ENCODE results near the gene UNC79. TPM values are rescaled to one million over a fixed set of nuclear protein-coding genes. Genes with fewer than 3 reads are reported as not detected.

Gene UNC79
- total RNA-seq, 4 donors from 2014 or later = 0.08 to 0.29 (median 0.12) TPM

DNA sequence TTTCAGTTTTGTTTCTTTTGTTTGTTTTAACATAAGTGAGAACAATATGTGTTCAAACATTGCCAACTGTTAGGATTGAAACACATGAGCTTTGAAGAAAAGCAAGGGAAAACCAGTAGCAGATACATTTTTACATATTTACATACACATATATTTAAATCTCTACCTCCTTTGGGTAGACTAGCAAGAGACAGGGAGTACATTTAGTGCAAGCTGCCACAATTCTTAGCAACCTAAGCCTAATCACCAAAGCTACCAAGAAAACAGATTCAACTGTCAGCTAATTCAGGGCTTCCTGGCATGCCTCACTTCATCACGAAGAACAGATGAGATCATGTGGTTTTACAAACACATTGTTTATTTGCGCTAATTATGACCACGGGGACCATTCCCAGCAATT, 214.5 kb downstream of the UNC79 start:
- H3K4me3 ChIP-seq (replicated peaks in 1 of 3) = no peak overlapping the region
- H3K27ac ChIP-seq = no peak overlapping the region
- DNase-seq = no peak
- no peaks in the 10 kb centered on the region for H3K9me3 ChIP-seq
- WGBS, 2 donors = 57 to 73% methylated on average over 3 of the region's 3 CpGs
- no peaks in the 10 kb centered on the region for H3K36me3 ChIP-seq
- H3K4me1 ChIP-seq = no peaks in the 10 kb centered on the region
- no peaks in the 10 kb centered on the region for H3K27me3 ChIP-seq
- TF ChIP-seq, protein P1, sequence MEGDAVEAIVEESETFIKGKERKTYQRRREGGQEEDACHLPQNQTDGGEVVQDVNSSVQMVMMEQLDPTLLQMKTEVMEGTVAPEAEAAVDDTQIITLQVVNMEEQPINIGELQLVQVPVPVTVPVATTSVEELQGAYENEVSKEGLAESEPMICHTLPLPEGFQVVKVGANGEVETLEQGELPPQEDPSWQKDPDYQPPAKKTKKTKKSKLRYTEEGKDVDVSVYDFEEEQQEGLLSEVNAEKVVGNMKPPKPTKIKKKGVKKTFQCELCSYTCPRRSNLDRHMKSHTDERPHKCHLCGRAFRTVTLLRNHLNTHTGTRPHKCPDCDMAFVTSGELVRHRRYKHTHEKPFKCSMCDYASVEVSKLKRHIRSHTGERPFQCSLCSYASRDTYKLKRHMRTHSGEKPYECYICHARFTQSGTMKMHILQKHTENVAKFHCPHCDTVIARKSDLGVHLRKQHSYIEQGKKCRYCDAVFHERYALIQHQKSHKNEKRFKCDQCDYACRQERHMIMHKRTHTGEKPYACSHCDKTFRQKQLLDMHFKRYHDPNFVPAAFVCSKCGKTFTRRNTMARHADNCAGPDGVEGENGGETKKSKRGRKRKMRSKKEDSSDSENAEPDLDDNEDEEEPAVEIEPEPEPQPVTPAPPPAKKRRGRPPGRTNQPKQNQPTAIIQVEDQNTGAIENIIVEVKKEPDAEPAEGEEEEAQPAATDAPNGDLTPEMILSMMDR (IDR thresholded peaks at IDR 0.05) = no peak
- TF ChIP-seq POLR2A (IDR thresholded peaks at IDR 0.05) = no peak
- intact Hi-C loops (cut with DNase I) = no loop called here

DNA sequence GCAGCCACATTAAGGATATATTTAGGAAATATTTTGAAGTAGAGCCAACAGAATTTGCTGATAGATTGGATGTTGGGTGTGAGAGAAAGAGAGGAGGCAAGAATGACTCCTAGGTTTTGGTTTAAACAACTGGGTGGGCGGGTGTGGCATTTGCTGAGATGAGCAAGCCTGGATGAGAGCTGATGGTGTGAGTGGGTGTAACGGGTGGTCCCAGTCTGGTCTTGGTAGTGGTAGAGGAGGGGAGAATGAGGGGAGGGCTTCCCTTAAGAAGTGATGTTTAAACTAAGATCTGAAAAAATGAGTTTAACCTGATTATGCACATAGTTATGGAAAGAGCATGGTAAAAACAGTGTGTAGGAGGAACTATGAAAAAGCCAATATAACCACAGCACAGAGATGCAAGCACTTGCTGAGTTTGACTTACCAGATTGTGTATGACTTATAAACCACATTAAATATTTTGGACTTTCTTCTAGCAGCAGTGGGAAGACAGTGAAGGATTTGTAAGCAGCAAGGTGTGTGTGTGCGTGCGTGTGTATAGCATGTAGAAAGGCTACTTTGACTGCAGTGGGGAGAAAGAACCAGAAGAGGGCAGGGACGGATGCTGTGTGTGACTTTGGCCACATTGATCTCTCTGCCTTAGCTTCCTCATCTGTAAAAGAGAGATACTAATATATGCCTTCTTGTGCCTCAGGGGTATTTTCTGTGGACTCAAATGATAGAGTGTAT, 217.9 kb downstream of the UNC79 start:
- H3K27me3 ChIP-seq = no peaks in the 10 kb centered on the region
- no peaks in the 10 kb centered on the region for H3K9me3 ChIP-seq
- TF ChIP-seq, protein P1 (IDR thresholded peaks at IDR 0.05) = peak in 1 of 6 experiments; percentile 8
- no peak for TF ChIP-seq POLR2A (IDR thresholded peaks at IDR 0.05)
- no peak for DNase-seq
- no peak overlapping the region for H3K27ac ChIP-seq
- WGBS, 2 donors = 55 to 62% methylated on average over 5 of the region's 5 CpGs
- no peaks in the 10 kb centered on the region for H3K36me3 ChIP-seq
- no peaks in the 10 kb centered on the region for H3K4me1 ChIP-seq
- no peak overlapping the region for H3K4me3 ChIP-seq (replicated peaks in 1 of 3)
- intact Hi-C loops (cut with DNase I) = no loop called here

GRCh38 chr14:93654599-93654998, 223.9 kb downstream of the UNC79 start:
- H3K27me3 ChIP-seq = no peaks in the 10 kb centered on the region
- WGBS, 2 donors = 82 to 85% methylated on average over 5 of the region's 5 CpGs
- no peak overlapping the region for H3K27ac ChIP-seq
- H3K4me3 ChIP-seq (replicated peaks in 1 of 3) = no peak overlapping the region
- H3K4me1 ChIP-seq = no peaks in the 10 kb centered on the region
- no peaks in the 10 kb centered on the region for H3K36me3 ChIP-seq
- intact Hi-C loops (cut with DNase I) = loop anchor here (2.0 to 5.0 kb wide), 2 partner anchors 238 to 253 kb away; no protein-coding TSS in a partner anchor
- H3K9me3 ChIP-seq = no peaks in the 10 kb centered on the region
- TF ChIP-seq POLR2A (IDR thresholded peaks at IDR 0.05) = no peak
- TF ChIP-seq, protein P1 (IDR thresholded peaks at IDR 0.05) = no peak
- peak in 1 of 2 donors; percentile 3 for DNase-seq

- 40 to 41% methylated on average over 10 of the region's 10 CpGs for WGBS, 2 donors
- no peaks in the 10 kb centered on the region for H3K9me3 ChIP-seq
- H3K4me1 ChIP-seq = no peaks in the 10 kb centered on the region
- TF ChIP-seq POLR2A (IDR thresholded peaks at IDR 0.05) = no peak
- TF ChIP-seq, protein P1 (IDR thresholded peaks at IDR 0.05) = peak; percentile 47 to 74 (median 58)
- no peak overlapping the region for H3K4me3 ChIP-seq (replicated peaks in 1 of 3)
- no peaks in the 10 kb centered on the region for H3K27me3 ChIP-seq
- intact Hi-C loops (cut with DNase I) = loop anchor here (2.0 to 5.0 kb wide), 2 partner anchors 132 to 238 kb away; partner anchors contain the start of gene PRIMA1
- H3K27ac ChIP-seq = no peak overlapping the region
- peak; percentile 6 to 18 for DNase-seq
- H3K36me3 ChIP-seq = no peaks in the 10 kb centered on the region
Measured at GRCh38 chr14:93655078-93655750, 224.5 kb downstream of the UNC79 start.

- Histone ChIP-seq H3K36me3 (no peaks in the 10 kb centered on the region), H3K4me3 (replicated peaks in 1 of 3) (no peak overlapping the region), H3K4me1 (no peaks in the 10 kb centered on the region), H3K27me3 (no peaks in the 10 kb centered on the region), H3K9me3 (no peaks in the 10 kb centered on the region), H3K27ac (no peak overlapping the region)
- intact Hi-C loops (cut with DNase I) = loop anchor here (5.0 kb wide), 1 partner anchor 129 kb away; the partner anchor contains the start of gene PRIMA1
- no peak for DNase-seq
- WGBS, 2 donors = 74 to 80% methylated on average over 6 of the region's 6 CpGs
- TF ChIP-seq, protein P1 (IDR thresholded peaks at IDR 0.05) = no peak
- no peak for TF ChIP-seq POLR2A (IDR thresholded peaks at IDR 0.05)
Measured at GRCh38 chr14:93657875-93658274, 227.1 kb downstream of the UNC79 start.

Measured in thyroid gland (tissue), 4 donors.